Measurements from ENCODE around the gene MPV17L2. TPM values are rescaled to one million over a fixed set of nuclear protein-coding genes. Genes with fewer than 3 reads are reported as not detected.
A peak's percentile ranks its signal among the peaks of the same experiment; 100 is the strongest.

MPV17L2 gene
- total and polyA plus RNA-seq, 2 of the 4 experiments (the other 2 are of a cell fraction): 7.2 to 19.5 TPM

DNA sequence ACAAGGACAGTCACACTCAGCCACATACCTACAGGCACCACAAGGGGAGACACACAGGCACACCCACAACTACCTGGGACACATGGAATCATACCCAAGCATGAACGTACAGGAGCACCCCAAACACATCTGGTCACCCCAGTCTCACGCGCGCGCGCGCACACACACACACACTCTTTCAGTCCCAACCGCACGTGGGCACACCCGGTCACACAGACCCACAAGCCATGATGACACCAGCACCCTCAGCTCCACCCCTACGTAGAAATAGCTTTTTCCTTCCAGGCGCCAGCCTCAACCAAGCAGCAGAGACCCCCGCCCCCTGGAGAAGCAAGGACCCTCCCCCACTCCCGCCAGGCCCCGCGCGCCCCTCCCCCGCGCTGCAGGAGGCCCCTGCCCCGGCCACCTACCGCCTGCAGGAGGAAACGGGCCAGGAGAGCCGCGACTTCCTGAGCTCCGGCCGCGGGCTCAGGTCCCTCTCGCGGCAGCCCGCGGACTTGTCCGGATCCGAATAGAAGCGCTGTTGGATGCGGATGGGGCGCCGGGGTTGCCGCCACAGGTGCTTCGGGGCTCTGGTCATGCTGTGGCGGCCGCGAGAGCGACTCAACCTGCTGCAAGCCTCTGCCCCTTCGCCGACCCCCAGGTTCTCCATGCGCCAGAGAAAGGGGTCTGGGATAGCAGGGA, 39.7 kb downstream of the MPV17L2 start:
- Histone ChIP-seq H2AK9ac (replicated peaks; ENCODE audit: low read depth, low read length, poor library complexity) (peak overlapping the region; percentile 5), H4K20me1 (ENCODE audit: insufficient read depth, low read length) (peaks cover 5% of the 10 kb centered on the region; the same call in 1 of the 2 replicates), H3K23ac (ENCODE audit: low read depth, low read length) (no peak overlapping the region), H3K4ac (ENCODE audit: low read depth, low read length) (no peak overlapping the region), H2AFZ (replicated peaks; ENCODE audit: low read length, poor library complexity) (peak overlapping the region; percentile 5), H2BK20ac (ENCODE audit: low read depth, low read length) (no peak overlapping the region), H3K14ac (replicated peaks; ENCODE audit: low read depth, low read length) (no peak overlapping the region), H2BK120ac (ENCODE audit: low read depth, low read length) (no peak overlapping the region), H3K4me2 (ENCODE audit: low read depth, low read length) (no peak overlapping the region), H3K27me3 (ENCODE audit: control insufficient read depth, insufficient read depth, low read length) (peaks cover 19% of the 10 kb centered on the region), H3K4me1 (ENCODE audit: control insufficient read depth, insufficient read depth, low read length) (no peaks in the 10 kb centered on the region), H3K9ac (ENCODE audit: low read depth, low read length) (no peak overlapping the region), H2BK5ac (ENCODE audit: low read depth, low read length, poor library complexity, severe bottlenecking) (no peak overlapping the region), H3K9me3 (ENCODE audit: control insufficient read depth, insufficient read depth, low read length) (peaks cover 3% of the 10 kb centered on the region; the same call in 1 of the 2 replicates), H3K79me1 (ENCODE audit: low read depth in 1 of 2, low read length in 2 of 2) (no peaks in the 10 kb centered on the region), H3K36me3 (ENCODE audit: control insufficient read depth, insufficient read depth, low read length) (no peaks in the 10 kb centered on the region), H2BK15ac (ENCODE audit: low read depth, low read length) (no peak overlapping the region), H3K18ac (ENCODE audit: low read depth, low read length) (no peak overlapping the region), H3K9me1 (ENCODE audit: insufficient read depth, low read length) (no peaks in the 10 kb centered on the region), H4K91ac (ENCODE audit: insufficient read depth, low read depth, low read length) (no peak overlapping the region), H3K56ac (ENCODE audit: extremely low read depth, insufficient read depth, low read length) (no peak overlapping the region), H4K5ac (ENCODE audit: low read depth, low read length) (no peak overlapping the region), H3K4me3 (ENCODE audit: insufficient read depth, low read depth, low read length) (no peak overlapping the region), H3K27ac (ENCODE audit: insufficient read depth, low read length) (no peak overlapping the region), H2AK5ac (ENCODE audit: low read depth, low read length) (no peak overlapping the region), H4K8ac (ENCODE audit: low read depth in 2 of 2, low read length in 2 of 2) (no peak overlapping the region)
- ChIA-PET POLR2A (ENCODE audit: unreplicated experiment) (no interaction called here), CTCF (interaction anchor here (1.0 kb wide), 1 partner anchor 24 kb away, joined by 4 read pairs; no protein-coding TSS in a partner anchor)
- DNase-seq (no peak), ATAC-seq (ENCODE audit: low read depth) (peak; percentile 32)
- BruUV-seq (replicated peaks): no TSS peak
- in situ Hi-C loops (cut with MboI; ENCODE audit: low sequenced_read_pairs) (no loop called here), intact Hi-C loops (cut with micrococcal nuclease) (no loop called here), dilution Hi-C loops (cut with HindIII; ENCODE audit: low sequenced_read_pairs, unreplicated experiment) (no loop called here)
- 0% methylated on average over 15 of the region's 46 CpGs; no CpG with 5 or more reads in 1 of the 2 experiments for whole genome bisulfite sequencing, 2 experiments (ENCODE audit: extremely low coverage in 2 of 2, insufficient read length in 1 of 2)
- TF ChIP-seq, protein P1, sequence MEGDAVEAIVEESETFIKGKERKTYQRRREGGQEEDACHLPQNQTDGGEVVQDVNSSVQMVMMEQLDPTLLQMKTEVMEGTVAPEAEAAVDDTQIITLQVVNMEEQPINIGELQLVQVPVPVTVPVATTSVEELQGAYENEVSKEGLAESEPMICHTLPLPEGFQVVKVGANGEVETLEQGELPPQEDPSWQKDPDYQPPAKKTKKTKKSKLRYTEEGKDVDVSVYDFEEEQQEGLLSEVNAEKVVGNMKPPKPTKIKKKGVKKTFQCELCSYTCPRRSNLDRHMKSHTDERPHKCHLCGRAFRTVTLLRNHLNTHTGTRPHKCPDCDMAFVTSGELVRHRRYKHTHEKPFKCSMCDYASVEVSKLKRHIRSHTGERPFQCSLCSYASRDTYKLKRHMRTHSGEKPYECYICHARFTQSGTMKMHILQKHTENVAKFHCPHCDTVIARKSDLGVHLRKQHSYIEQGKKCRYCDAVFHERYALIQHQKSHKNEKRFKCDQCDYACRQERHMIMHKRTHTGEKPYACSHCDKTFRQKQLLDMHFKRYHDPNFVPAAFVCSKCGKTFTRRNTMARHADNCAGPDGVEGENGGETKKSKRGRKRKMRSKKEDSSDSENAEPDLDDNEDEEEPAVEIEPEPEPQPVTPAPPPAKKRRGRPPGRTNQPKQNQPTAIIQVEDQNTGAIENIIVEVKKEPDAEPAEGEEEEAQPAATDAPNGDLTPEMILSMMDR (conservative IDR thresholded peaks at IDR 0.05; ENCODE audit: low read depth, low read length): 0 out of 2 replicates have a peak, but pooled peaks have one; percentile 13
- TF ChIP-seq, protein P2, sequence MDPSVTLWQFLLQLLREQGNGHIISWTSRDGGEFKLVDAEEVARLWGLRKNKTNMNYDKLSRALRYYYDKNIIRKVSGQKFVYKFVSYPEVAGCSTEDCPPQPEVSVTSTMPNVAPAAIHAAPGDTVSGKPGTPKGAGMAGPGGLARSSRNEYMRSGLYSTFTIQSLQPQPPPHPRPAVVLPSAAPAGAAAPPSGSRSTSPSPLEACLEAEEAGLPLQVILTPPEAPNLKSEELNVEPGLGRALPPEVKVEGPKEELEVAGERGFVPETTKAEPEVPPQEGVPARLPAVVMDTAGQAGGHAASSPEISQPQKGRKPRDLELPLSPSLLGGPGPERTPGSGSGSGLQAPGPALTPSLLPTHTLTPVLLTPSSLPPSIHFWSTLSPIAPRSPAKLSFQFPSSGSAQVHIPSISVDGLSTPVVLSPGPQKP (IDR thresholded peaks at IDR 0.05; ENCODE audit: borderline replicate concordance, low read depth, low read length): no peak
- 0 out of 2 replicates have a peak, but pooled peaks have one; percentile 5 for TF ChIP-seq RAD21 (IDR thresholded peaks at IDR 0.05; ENCODE audit: low read length)

Measured in IMR-90 (cell line).